ENCODE measurements around the gene CNTNAP2. TPM values are rescaled to one million over a fixed set of nuclear protein-coding genes. Genes with fewer than 3 reads are reported as not detected.

Gene CNTNAP2
- total and polyA plus RNA-seq, 4 donors: 0.14 to 2.3 (median 1.1) TPM

GRCh38 chr7:147231275-147231674 lies 1114.7 kb downstream of the CNTNAP2 start:
- H3K4me1 ChIP-seq (ENCODE audit: control insufficient read depth in 4 of 4, insufficient read depth in 4 of 4, low read length in 3 of 4): no peaks in the 10 kb centered on the region
- no peaks in the 10 kb centered on the region for H3K27me3 ChIP-seq (ENCODE audit: control insufficient read depth in 4 of 4, insufficient read depth in 4 of 4, low read length in 3 of 4)
- H3K9me3 ChIP-seq (ENCODE audit: control insufficient read depth in 4 of 4, low read length in 3 of 4): no peaks in the 10 kb centered on the region
- WGBS: 61% methylated on average over 2 of the region's 2 CpGs
- TF ChIP-seq SP1 (IDR thresholded peaks at IDR 0.05): no peak
- no peak for TF ChIP-seq HNF4G (IDR thresholded peaks at IDR 0.05)
- TF ChIP-seq CTCF (IDR thresholded peaks at IDR 0.05; ENCODE audit: low read depth, low read length, missing input control): no peak
- TF ChIP-seq HNF4A (conservative IDR thresholded peaks at IDR 0.05): no peak
- TF ChIP-seq RXRA (IDR thresholded peaks at IDR 0.05): no peak
- TF ChIP-seq RAD21 (IDR thresholded peaks at IDR 0.05): no peak
- TF ChIP-seq TAF1 (conservative IDR thresholded peaks at IDR 0.05): no peak
- TF ChIP-seq, protein P1, sequence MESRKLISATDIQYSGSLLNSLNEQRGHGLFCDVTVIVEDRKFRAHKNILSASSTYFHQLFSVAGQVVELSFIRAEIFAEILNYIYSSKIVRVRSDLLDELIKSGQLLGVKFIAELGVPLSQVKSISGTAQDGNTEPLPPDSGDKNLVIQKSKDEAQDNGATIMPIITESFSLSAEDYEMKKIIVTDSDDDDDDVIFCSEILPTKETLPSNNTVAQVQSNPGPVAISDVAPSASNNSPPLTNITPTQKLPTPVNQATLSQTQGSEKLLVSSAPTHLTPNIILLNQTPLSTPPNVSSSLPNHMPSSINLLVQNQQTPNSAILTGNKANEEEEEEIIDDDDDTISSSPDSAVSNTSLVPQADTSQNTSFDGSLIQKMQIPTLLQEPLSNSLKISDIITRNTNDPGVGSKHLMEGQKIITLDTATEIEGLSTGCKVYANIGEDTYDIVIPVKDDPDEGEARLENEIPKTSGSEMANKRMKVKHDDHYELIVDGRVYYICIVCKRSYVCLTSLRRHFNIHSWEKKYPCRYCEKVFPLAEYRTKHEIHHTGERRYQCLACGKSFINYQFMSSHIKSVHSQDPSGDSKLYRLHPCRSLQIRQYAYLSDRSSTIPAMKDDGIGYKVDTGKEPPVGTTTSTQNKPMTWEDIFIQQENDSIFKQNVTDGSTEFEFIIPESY (IDR thresholded peaks at IDR 0.05): no peak
- no peak for TF ChIP-seq YY1 (IDR thresholded peaks at IDR 0.05)
- TF ChIP-seq, protein P2, sequence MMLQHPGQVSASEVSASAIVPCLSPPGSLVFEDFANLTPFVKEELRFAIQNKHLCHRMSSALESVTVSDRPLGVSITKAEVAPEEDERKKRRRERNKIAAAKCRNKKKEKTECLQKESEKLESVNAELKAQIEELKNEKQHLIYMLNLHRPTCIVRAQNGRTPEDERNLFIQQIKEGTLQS (IDR thresholded peaks at IDR 0.05): no peak
- TF ChIP-seq FOXA2 (IDR thresholded peaks at IDR 0.05): no peak
- no peak for TF ChIP-seq JUND (IDR thresholded peaks at IDR 0.05)
- no peak for TF ChIP-seq EGR1 (IDR thresholded peaks at IDR 0.05; ENCODE audit: low read depth in 2 of 2)
- TF ChIP-seq FOXA1 (IDR thresholded peaks at IDR 0.05): no peak
- no peak for TF ChIP-seq REST (IDR thresholded peaks at IDR 0.05)
- TF ChIP-seq GABPA (IDR thresholded peaks at IDR 0.05 in 1 of 2, conservative IDR thresholded peaks at IDR 0.05 in 1 of 2): no peak
- TF ChIP-seq, protein P3, sequence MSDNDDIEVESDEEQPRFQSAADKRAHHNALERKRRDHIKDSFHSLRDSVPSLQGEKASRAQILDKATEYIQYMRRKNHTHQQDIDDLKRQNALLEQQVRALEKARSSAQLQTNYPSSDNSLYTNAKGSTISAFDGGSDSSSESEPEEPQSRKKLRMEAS (IDR thresholded peaks at IDR 0.05): no peak
- TF ChIP-seq NR2F2 (IDR thresholded peaks at IDR 0.05): no peak
- no peak overlapping the region for H3K4me3 ChIP-seq (ENCODE audit: low read depth in 1 of 3, low read length in 3 of 3)
- DNase-seq (ENCODE audit: low spot score): no peak
- no peak overlapping the region for H3K27ac ChIP-seq (ENCODE audit: low read depth in 1 of 2, low read length in 2 of 2)
- no peak overlapping the region for H3K9ac ChIP-seq (ENCODE audit: low read depth in 1 of 2, low read length in 2 of 2)
- no peaks in the 10 kb centered on the region for H3K36me3 ChIP-seq (ENCODE audit: control insufficient read depth in 4 of 4, insufficient read depth in 3 of 4, low read depth in 1 of 4, low read length in 3 of 4)
